Left kidney (tissue), 2 donors: ENCODE results near the gene TPM2. TPM values are rescaled to one million over a fixed set of nuclear protein-coding genes. Genes with fewer than 3 reads are reported as not detected.
"Not testable (repeated sequence)": the region's sequence is repeated elsewhere in the genome, so short reads cannot be mapped to it uniquely, and the experiment has no call there.

Experiments
- DNase-seq: peaks from one replicate; pipeline ENCODE4 v3.0.0-alpha.2; 2013
- polyA plus RNA-seq: library from polyadenylated mRNA; unstranded; fragments of 120-200 nt; gene quantifications from one replicate; pipeline ENCODE4 v1.2.1, GENCODE V29; 2013; ENCODE audit not compliant: insufficient read length

The TPM2 gene
- polyA plus RNA-seq, 1 donor = 146 TPM

GRCh38 chr9:35656831-35657545 lies 32.7 kb downstream of the TPM2 start:
- DNase-seq = no peak

GRCh38 chr9:35656348-35656747 lies 33.4 kb downstream of the TPM2 start:
- no peak for DNase-seq

DNA sequence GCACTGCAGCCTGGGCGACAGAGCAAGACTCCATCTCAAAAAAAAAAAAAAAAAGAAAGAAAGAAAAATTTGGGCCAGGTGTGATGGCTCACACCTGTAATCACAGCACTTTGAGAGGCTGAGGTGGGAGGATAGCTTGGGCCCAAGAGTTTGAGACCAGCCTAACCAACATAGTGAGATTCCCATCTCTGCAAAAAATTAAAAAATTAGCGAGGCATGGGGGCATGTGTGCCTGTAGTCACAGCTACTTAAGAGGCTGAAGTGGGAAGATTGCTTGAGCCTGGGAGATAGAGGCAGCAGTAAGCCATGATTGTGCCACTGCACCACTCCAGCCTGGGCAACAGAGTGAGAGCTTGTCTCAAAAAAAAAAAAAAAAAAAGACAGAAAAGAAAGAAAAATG lies 36.1 kb downstream of the TPM2 start:
- DNase-seq = no peak

GRCh38 chr9:35652829-35653209 lies 36.9 kb downstream of the TPM2 start:
- DNase-seq = no peak

- DNase-seq = no peak
These were observed 37.5 kb downstream of the TPM2 start for GRCh38 chr9:35651956-35652828.

DNA sequence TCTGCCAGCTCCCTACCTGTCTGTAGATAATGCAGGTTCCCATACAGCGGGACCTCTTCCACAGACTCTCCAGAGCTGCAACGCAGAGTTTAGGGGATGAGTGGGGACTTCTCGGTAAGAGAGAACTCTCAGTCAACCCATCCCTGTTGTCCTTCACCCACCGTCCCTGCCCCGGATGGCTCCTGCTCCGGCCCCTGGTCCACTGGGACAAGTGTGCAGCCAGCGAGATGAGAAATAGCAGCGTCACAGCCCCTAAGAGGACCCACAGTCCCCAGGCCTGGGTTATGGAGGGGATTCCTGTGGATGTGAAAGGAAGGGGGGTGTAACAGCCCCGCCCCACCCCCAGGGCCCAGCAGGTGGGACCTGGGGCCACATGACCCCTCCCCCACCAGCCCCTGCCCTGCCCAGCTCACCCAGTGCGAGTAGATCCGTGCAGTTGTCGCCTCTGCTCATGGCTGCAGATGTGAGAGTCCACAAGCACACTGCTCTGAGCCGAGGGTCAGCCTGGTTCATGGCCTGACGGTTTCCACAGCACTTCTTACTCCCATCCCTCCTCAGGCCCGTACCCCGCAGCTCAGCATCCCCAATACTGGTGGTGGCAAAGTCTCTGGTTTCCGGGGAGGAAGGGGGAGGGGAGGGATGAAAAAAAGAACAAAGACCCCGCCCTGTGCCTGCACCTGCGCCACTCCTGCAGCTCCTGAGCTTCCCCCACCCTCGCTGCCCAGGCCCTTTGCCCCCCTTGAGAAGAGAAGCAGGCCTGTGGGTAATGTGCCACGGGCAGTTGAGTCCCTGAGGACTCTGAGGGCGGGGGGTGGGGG lies 39.2 kb downstream of the TPM2 start, which contains the start of gene SIT1:
Gene SIT1 (minus strand): TSS at position 591 of the 818 bp plus-strand sequence. CDS start 78 bp downstream, at position 513.
- no peak for DNase-seq

DNA sequence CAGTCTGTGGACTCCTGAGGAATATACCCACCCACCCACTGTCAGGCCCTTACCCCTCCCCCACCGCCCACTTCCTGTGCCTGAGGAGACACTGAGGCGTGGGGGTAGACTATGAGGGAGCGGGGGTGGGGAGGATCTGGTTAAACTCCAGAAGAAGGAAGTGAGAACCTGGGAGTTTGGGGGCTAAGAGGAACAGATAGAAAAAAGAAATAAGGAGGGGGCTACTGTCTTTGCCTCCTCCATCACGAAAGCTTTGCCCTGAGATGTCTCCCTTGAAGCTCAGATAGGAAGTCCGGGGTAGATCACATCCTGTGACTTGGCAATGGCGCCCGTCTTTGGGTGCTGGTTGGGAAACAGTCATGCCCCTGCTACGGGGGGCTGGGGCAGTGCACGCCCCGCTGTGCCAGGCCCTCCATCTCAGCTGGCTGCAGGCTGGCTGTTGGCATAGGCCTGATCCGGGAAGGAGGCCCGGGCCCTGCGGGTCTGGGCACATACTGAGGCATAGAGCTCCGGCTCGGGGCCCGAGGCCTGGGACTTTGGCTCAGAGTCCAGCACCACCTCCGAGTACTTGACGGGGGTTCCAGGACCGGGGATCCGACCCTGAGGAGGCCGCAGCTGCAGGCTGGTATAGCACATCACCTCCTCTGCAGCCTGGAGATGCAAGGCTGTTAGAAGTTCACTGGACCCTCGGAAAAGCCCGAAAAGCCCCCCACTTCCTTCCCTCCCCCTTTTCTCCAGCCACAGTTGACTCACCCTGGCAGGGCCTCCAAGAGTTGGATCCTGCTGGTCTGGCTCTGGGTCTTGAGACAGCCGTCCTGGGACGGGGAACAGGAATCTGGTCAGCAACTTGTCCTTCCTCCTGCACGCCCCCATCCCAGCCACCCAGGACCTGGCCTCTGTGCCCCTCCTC lies 40.0 kb downstream of the TPM2 start:
- no peak for DNase-seq

DNA sequence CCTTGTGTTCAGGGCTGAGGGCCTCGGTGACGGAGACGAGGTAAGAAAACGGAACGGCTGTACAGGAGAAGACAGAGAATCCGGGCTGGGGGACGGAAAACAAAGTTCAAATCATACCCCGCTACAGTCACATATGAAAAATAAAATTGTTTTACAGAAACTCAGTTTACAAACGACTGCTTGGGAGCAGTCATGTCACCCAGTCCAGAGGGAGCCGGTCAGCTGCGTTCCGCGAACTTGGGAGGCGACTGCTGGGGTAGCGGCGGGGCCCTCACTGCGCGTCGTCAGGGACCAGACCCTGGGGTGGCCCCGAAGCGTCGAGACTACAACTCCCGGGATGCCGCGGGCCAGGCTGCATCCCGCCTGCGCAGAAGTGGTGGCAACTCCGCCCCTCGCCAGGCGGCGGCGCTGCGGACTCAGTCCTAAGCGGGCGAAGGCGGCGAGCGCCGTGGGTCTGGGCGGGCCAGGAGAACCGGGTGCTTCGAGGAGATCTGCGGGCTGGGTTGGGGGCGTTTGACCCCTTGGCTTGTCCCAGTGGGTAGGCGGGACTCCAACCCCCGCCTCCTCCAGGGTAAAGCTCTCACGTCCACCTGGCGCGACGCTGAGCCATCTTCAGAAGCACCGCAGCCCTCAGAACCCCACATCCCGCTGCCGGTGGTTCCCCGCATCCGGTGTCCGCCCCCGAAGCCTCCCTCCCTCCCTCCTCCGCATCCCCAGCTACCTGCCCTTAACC lies 43.0 kb downstream of the TPM2 start:
- DNase-seq = peak; percentile 95

DNA sequence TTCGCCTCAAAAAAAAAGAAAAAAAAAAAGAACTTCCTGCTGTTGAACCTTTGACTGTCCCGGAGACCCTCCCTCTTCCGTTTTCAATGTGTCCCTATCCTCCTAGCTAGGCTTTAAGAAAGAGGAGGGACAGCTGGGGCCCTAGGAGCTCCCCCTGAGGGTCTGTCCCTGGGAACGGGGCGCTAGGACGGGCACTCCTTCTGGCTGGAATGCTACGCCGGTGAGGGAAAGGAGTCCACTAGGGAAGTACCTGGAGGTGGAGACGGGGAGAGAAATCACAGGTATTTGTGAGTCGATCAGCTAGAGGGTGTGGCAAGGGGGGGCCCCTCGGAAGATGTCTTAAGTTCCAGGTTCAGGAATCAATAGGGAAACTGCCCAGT lies 43.6 kb downstream of the TPM2 start:
- DNase-seq = peak; percentile 67

GRCh38 chr9:35645736-35646135 lies 44.0 kb downstream of the TPM2 start:
- DNase-seq = not testable (repeated sequence)

GRCh38 chr9:35643046-35643445 lies 46.7 kb downstream of the TPM2 start:
- no peak for DNase-seq

- not testable (repeated sequence) for DNase-seq
These were observed 48.2 kb downstream of the TPM2 start for GRCh38 chr9:35641478-35641877.

GRCh38 chr9:35640431-35640830 lies 49.3 kb downstream of the TPM2 start:
- DNase-seq = not testable (repeated sequence)

DNA sequence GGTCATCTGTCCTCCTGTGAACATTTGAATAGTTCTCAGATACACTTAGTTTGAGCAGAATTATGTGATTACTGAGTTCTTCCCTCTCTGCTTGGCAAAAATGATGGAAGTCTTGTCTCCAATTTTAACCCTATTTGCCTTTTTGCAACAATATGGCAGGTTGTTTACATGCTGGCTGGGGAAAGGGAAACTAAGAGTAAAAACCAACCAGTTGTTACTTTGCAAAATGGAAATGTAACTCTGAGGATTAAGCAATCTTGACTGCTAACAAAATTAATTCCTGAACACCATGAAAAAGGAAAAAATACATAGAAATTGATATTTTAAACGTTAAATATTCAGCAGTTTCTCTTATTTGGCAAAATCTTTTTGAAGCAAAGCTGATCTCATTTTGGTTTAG lies 50.1 kb downstream of the TPM2 start:
- no peak for DNase-seq

GRCh38 chr9:35639225-35639624 lies 50.5 kb downstream of the TPM2 start:
- DNase-seq = not testable (repeated sequence)

DNA sequence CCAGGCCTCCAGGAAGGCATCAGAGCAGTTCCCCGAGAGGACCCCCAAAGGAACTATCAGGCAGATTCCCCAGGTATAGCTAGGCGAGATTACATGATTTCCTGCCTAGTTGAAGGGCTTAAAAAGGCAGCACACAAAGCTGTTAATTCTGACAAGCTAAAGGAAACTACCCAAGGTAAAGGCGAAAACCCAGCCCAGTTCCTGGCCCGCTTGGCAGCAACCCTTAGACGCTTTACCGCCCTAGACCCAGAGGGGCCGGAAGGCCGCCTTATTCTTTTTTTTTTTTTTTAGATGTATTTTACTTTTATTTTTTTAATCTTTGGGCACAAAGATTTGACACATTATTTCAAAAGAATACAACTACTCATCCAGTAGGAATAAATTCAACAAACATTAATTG lies 51.0 kb downstream of the TPM2 start:
- not testable (repeated sequence) for DNase-seq

DNA sequence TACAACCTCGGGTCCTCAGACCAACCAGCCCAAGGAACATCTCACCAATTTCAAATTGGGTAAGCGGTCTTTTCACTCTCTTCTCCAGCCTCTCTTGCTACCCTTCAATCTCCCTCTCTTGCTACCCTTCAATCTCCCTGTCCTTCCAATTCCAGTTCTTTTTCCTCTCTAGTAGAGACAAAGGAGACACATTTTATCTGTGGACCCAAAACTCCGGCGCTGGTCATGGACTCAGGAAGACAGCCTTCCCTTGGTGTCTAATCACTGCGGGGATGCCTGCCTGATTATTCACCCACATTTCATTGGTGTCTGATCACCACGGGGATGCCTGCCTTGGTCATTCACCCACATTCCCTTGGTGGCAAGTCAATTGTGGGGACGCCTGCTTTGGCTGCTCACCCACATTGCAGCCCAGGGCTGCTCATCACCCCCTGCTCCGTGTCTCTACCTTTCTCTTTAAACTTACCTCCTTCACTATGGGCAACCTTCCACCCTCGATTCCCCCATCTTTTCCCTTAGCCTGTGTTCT lies 52.2 kb downstream of the TPM2 start:
- not testable (repeated sequence) for DNase-seq

GRCh38 chr9:35636877-35637246 lies 52.9 kb downstream of the TPM2 start:
- not testable (repeated sequence) for DNase-seq

DNA sequence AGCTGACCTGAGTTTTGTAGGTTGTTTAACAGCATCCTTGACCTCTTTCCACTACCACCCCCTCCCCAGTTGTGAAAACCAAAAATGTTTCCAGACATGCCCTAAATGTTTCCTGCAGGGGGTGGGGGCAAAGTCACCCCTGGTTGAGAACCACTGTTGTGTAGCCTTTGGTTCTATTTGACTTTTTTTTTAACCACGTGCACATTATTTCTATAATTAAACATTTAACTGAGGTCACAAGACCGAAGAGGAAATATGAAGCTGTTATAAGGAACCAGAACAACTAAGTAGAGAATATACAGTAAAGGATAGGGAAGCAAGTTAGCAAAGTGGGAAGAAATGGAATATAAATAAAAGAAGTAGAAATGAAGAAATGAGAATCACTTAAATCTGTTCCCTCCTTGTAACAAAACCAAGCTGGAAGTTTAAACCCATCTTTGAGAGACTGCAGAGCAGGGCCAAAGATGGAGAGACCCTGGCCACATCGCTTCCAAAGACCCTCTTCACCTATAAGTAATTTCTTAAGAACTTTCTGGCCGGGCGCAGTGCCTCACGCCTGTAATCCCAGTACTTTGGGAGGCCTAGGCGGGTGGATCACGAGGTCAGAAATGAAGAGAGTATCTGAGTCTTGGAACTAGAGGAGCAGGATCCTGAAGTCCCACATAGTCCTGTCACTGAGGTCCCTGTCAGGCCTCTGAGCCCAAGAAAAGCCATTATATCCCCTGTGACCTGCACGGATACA lies 53.4 kb downstream of the TPM2 start:
- no peak for DNase-seq

- no peak for DNase-seq
These were observed 54.0 kb downstream of the TPM2 start for GRCh38 chr9:35635730-35636129.
